Activated B cell treated with CpG ODN at 0.5 μM for 24 hours (primary cell): ENCODE results near the gene VILL. TPM values are rescaled to one million over a fixed set of nuclear protein-coding genes. Genes with fewer than 3 reads are reported as not detected.

ENCODE experiments used
- ATAC-seq: fragments of 200-7000 bp; cut with Tn5 transposase; one replicate; pipeline ENCODE4 v1.10.0; 2021; ENCODE audit warnings: low read depth, mild to moderate bottlenecking, moderate library complexity
- CTCF ChIA-PET: fragments of 350-600 bp; sonication (Branson Sonifier 250); formaldehyde crosslinking; loops from one replicate; lab custom pipeline; 2021; ENCODE audit warnings: antibody characterized with exemption; lab: Charles Lee
- POLR2A ChIA-PET: fragments of 350-600 bp; sonication (Branson Sonifier 250); formaldehyde crosslinking; loops from one replicate; lab custom pipeline; 2021; ENCODE audit warnings: antibody characterized with exemption; lab: Charles Lee
- DNase-seq: peaks from one replicate; pipeline ENCODE4 v3.0.0; 2022
- H3K27ac Mint-ChIP-seq: one replicate; pipeline ENCODE4 v1.8.0; 2020; ENCODE audit warnings: mixed read lengths
- H3K27me3 Mint-ChIP-seq: one replicate; pipeline ENCODE4 v1.8.0; 2021; ENCODE audit warnings: mixed read lengths
- H3K36me3 Mint-ChIP-seq: one replicate; pipeline ENCODE4 v1.8.0; 2021; ENCODE audit warnings: low read depth, mixed read lengths
- H3K4me1 Mint-ChIP-seq: one replicate; pipeline ENCODE4 v1.8.0; 2021; ENCODE audit warnings: mixed read lengths
- H3K4me3 Mint-ChIP-seq: one replicate; pipeline ENCODE4 v1.8.0; 2020; ENCODE audit warnings: mild to moderate bottlenecking, mixed read lengths
- H3K9me3 Mint-ChIP-seq: one replicate; pipeline ENCODE4 v1.8.0; 2020; ENCODE audit warnings: mixed read lengths
- CTCF ChIP-seq: fragments of 200-600 bp; IDR thresholded peaks from one replicate; pipeline ENCODE4 v1.8.0; 2022; ENCODE audit warnings: antibody characterized with exemption, mild to moderate bottlenecking
- intact Hi-C: fragments of 100-400 bp; cut with micrococcal nuclease; formaldehyde crosslinking; loops from one replicate; pipeline ENCODE4 v1.15.1; 2024
- total RNA-seq: library from RNA; stranded (reverse); gene quantifications from 2 replicates; pipeline ENCODE4 v1.2.3, GENCODE V29; 2022

VILL gene
- total RNA-seq, 1 donor from 2014 or later, result 21.6 TPM

- DNase-seq, result no peak
- no peak for ATAC-seq
- no peaks in the 10 kb centered on the region for H3K9me3 Mint-ChIP-seq
- H3K27me3 Mint-ChIP-seq, result peaks cover 15% of the 10 kb centered on the region
- intact Hi-C loops, result loop anchor here (5.0 kb wide), 1 partner anchor 1016 kb away; the partner anchor contains the start of genes SCN11A and WDR48
- CTCF ChIA-PET, result no interaction called here
- H3K27ac Mint-ChIP-seq, result no peak overlapping the region
- no peak for TF ChIP-seq CTCF
- no peaks in the 10 kb centered on the region for H3K36me3 Mint-ChIP-seq
- peaks cover 21% of the 10 kb centered on the region for H3K4me1 Mint-ChIP-seq
- POLR2A ChIA-PET, result interaction anchor here (0.7 kb wide), 2 partner anchors 168 to 184 kb away, joined by 6 to 14 read pairs; no protein-coding TSS in a partner anchor
- H3K4me3 Mint-ChIP-seq, result no peak overlapping the region
These were observed 45.7 kb downstream of the VILL start for GRCh38 chr3:38036286-38036685.

- CTCF ChIA-PET, result no interaction called here
- Mint-ChIP-seq H3K4me3 (no peak overlapping the region), H3K27me3 (peaks cover 11% of the 10 kb centered on the region), H3K4me1 (peaks cover 21% of the 10 kb centered on the region), H3K9me3 (no peaks in the 10 kb centered on the region), H3K36me3 (no peaks in the 10 kb centered on the region), H3K27ac (no peak overlapping the region)
- DNase-seq (no peak), ATAC-seq (no peak)
- no peak for TF ChIP-seq CTCF
- intact Hi-C loops, result loop anchor here (5.0 kb wide), 1 partner anchor 1015 kb away; the partner anchor contains the start of genes SCN11A and WDR48
- POLR2A ChIA-PET, result no interaction called here
These were observed 46.3 kb downstream of the VILL start for GRCh38 chr3:38036906-38037305.

GRCh38 chr3:38038447-38038911, 47.9 kb downstream of the VILL start:
- Mint-ChIP-seq H3K4me3 (peak overlapping the region; percentile 86), H3K4me1 (peaks cover 21% of the 10 kb centered on the region), H3K27me3 (peaks cover 8% of the 10 kb centered on the region), H3K9me3 (no peaks in the 10 kb centered on the region), H3K27ac (peak overlapping the region; percentile 54), H3K36me3 (no peaks in the 10 kb centered on the region)
- ChIA-PET POLR2A (interaction anchor here (0.9 to 2.1 kb wide), 5 partner anchors 10 to 127 kb away, joined by 3 to 20 read pairs (median 8); partner anchors contain the start of genes ACAA1, MYD88 and OXSR1), CTCF (interaction anchor here (0.7 to 2.0 kb wide), 3 partner anchors 35 to 71 kb away, joined by 3 to 16 read pairs (median 3); no protein-coding TSS in a partner anchor)
- intact Hi-C loops, result loop anchor here (5.0 kb wide), 1 partner anchor 1014 kb away; the partner anchor contains the start of genes SCN11A and WDR48
- DNase-seq (no peak), ATAC-seq (no peak)
- TF ChIP-seq CTCF, result no peak

GRCh38 chr3:38039101-38039898, 48.7 kb downstream of the VILL start, which contains the start of gene DLEC1:
DLEC1 (plus strand) TSS chr3:38039208; CDS start chr3:38039226, 18 bp downstream.
- peak within 1 kb of the TSS; percentile 86 for H3K4me3 Mint-ChIP-seq
- H3K36me3 Mint-ChIP-seq, result no peaks in the 10 kb centered on the region
- peaks cover 21% of the 10 kb centered on the region for H3K4me1 Mint-ChIP-seq
- DNase-seq (peak; percentile 57), ATAC-seq (peak; percentile 74)
- POLR2A ChIA-PET, result interaction anchor here (0.6 to 2.1 kb wide), 9 partner anchors 10 to 1095 kb away, joined by 3 to 20 read pairs (median 3); partner anchors contain the start of genes ACAA1, MYD88, OXSR1 and PLCD1
- no peaks in the 10 kb centered on the region for H3K9me3 Mint-ChIP-seq
- CTCF ChIA-PET, result interaction anchor here (0.7 to 2.0 kb wide), 11 partner anchors 13 to 307 kb away, joined by 3 to 16 read pairs (median 3); partner anchors contain the start of gene XYLB
- peak within 1 kb of the TSS; percentile 54 for H3K27ac Mint-ChIP-seq
- no peak for TF ChIP-seq CTCF
- intact Hi-C loops, result loop anchor here (1.0 to 5.0 kb wide), 4 partner anchors 45 to 1013 kb away; partner anchors contain the start of genes ACAA1, OXSR1, SCN11A and WDR48
- H3K27me3 Mint-ChIP-seq, result peaks cover 5% of the 10 kb centered on the region
